ENCODE data around the gene WIZ.

WIZ gene

GRCh38 chr19:15421721-15422260, 28.0 kb downstream of the WIZ start:
- no peak for TF ChIP-seq CTCF (conservative IDR thresholded peaks at IDR 0.05; ENCODE audit: low read length)
- H3K4me3 ChIP-seq (ENCODE audit: low read length): no peak overlapping the region
- DNase-seq (ENCODE audit: low read depth): no peak

GRCh38 chr19:15421136-15421695, 28.5 kb downstream of the WIZ start:
- DNase-seq (ENCODE audit: low read depth): no peak
- TF ChIP-seq CTCF (conservative IDR thresholded peaks at IDR 0.05; ENCODE audit: low read length): no peak
- no peak overlapping the region for H3K4me3 ChIP-seq (ENCODE audit: low read length)

GRCh38 chr19:15419413-15420025, 30.2 kb downstream of the WIZ start:
- peak overlapping the region; percentile 77 for H3K4me3 ChIP-seq (ENCODE audit: low read length)
- DNase-seq (ENCODE audit: low read depth): peak; percentile 39
- TF ChIP-seq CTCF (conservative IDR thresholded peaks at IDR 0.05; ENCODE audit: low read length): no peak

GRCh38 chr19:15418579-15419412, 31.0 kb downstream of the WIZ start, which contains the start of gene AKAP8L:
Gene AKAP8L, minus strand, starts transcription at chr19:15418988. Its CDS starts 65 bp downstream, at chr19:15418923.
- TF ChIP-seq CTCF (conservative IDR thresholded peaks at IDR 0.05; ENCODE audit: low read length): peak; percentile 40
- peak within 1 kb of the TSS; percentile 98 for H3K4me3 ChIP-seq (ENCODE audit: low read length)
- DNase-seq (ENCODE audit: low read depth): peak; percentile 100

GRCh38 chr19:15418231-15418578, 31.6 kb downstream of the WIZ start:
- H3K4me3 ChIP-seq (ENCODE audit: low read length): peak overlapping the region; percentile 98
- peak; percentile 23 for DNase-seq (ENCODE audit: low read depth)
- TF ChIP-seq CTCF (conservative IDR thresholded peaks at IDR 0.05; ENCODE audit: low read length): peak; percentile 5; the same call in 1 of the 2 replicates

- no peak for TF ChIP-seq CTCF (conservative IDR thresholded peaks at IDR 0.05; ENCODE audit: low read length)
- DNase-seq (ENCODE audit: low read depth): no peak
- H3K4me3 ChIP-seq (ENCODE audit: low read length): peak overlapping the region; percentile 98
These were observed 32.1 kb downstream of the WIZ start for GRCh38 chr19:15417699-15418098.
